CD14-positive monocyte (primary cell): ENCODE measurements around the gene SYNE1. TPM values are rescaled to one million over a fixed set of nuclear protein-coding genes. Genes with fewer than 3 reads are reported as not detected.

Experiments
- DNase-seq, 3 donors: peaks; one replicate each; pipeline ENCODE4 v3.0.0-alpha.2; 2011 to 2022
- H2AFZ ChIP-seq: 2 replicates; pipeline ENCODE4 v1.6.0; 2012; ENCODE audit warnings: mild to moderate bottlenecking, low read depth, low read length, inconsistent platforms; ENCODE audit not compliant: insufficient read depth, poor library complexity, severe bottlenecking
- H3K27ac ChIP-seq, 2 donors: 1 replicate in 1 of 2; 2 replicates in 1 of 2; pipeline ENCODE4 v1.5.1; 2012 to 2013; ENCODE audit warnings: low read length in 2 of 2, control low read depth in 1 of 2, inconsistent platforms in 1 of 2, low read depth in 1 of 2, mild to moderate bottlenecking in 1 of 2
- H3K27me3 ChIP-seq, 2 donors: one replicate each; pipeline versions ENCODE4 v1.6.0 to v1.6.1; 2011 to 2013; ENCODE audit warnings: low read length in 2 of 2; ENCODE audit not compliant: control insufficient read depth in 2 of 2, insufficient read depth in 2 of 2
- H3K36me3 ChIP-seq, 2 donors: replicated peaks in 1 of 2; 1 replicate in 1 of 2; 2 replicates in 1 of 2; pipeline versions ENCODE4 v1.5.1 to v1.6.1; 2012 to 2013; ENCODE audit warnings: low read length in 2 of 2, control low read depth in 1 of 2, inconsistent platforms in 1 of 2, mild to moderate bottlenecking in 1 of 2; ENCODE audit not compliant: insufficient read depth in 2 of 2, control insufficient read depth in 1 of 2
- H3K4me1 ChIP-seq, 2 donors: 1 replicate in 1 of 2; 2 replicates in 1 of 2; pipeline versions ENCODE4 v1.5.1 to v1.6.1; 2012 to 2013; ENCODE audit warnings: low read length in 2 of 2, control low read depth in 1 of 2, inconsistent platforms in 1 of 2, mild to moderate bottlenecking in 1 of 2, moderate library complexity in 1 of 2; ENCODE audit not compliant: insufficient read depth in 2 of 2, control insufficient read depth in 1 of 2
- H3K4me2 ChIP-seq: replicated peaks from 2 replicates; pipeline ENCODE3; 2012; ENCODE audit warnings: low read length, moderate library complexity, mild to moderate bottlenecking; ENCODE audit not compliant: poor library complexity, severe bottlenecking; ENCODE audit errors: extremely low read depth
- H3K4me3 ChIP-seq, 3 experiments: fragments of 200-600 bp in 1 of 3; sonication (generic) in 1 of 3; replicated peaks in 1 of 3; 1 replicate in 2 of 3; 2 replicates in 1 of 3; pipeline ENCODE4 v1.5.1; 2011 to 2013; ENCODE audit warnings: low read length in 3 of 3, mild to moderate bottlenecking in 3 of 3, control low read depth in 2 of 3, low read depth in 2 of 3, inconsistent platforms in 1 of 3, moderate library complexity in 1 of 3
- H3K79me2 ChIP-seq: 2 replicates; pipeline ENCODE4 v1.6.0; 2012; ENCODE audit warnings: mild to moderate bottlenecking, control low read depth, inconsistent platforms, low read length, moderate library complexity; ENCODE audit not compliant: insufficient read depth
- H3K9ac ChIP-seq: 2 replicates; pipeline ENCODE4 v1.6.0; 2017; ENCODE audit warnings: low read length, mild to moderate bottlenecking; ENCODE audit not compliant: insufficient read depth, poor library complexity, severe bottlenecking
- H3K9me3 ChIP-seq, 2 donors: replicated peaks in 1 of 2; 1 replicate in 1 of 2; 2 replicates in 1 of 2; pipeline versions ENCODE4 v1.5.1 to v1.6.1; 2012 to 2013; ENCODE audit warnings: low read length in 2 of 2, control low read depth in 1 of 2; ENCODE audit not compliant: control insufficient read depth in 1 of 2, insufficient read depth in 1 of 2
- H4K20me1 ChIP-seq: 2 replicates; pipeline ENCODE4 v1.6.0; 2012; ENCODE audit warnings: mild to moderate bottlenecking, low read length, control low read depth, moderate library complexity; ENCODE audit not compliant: insufficient read depth
- H3K27ac Mint-ChIP-seq, 7 donors: one replicate each; pipeline ENCODE4 v1.8.0; 2020; ENCODE audit warnings: mild to moderate bottlenecking in 7 of 7, mixed read lengths in 7 of 7, moderate library complexity in 6 of 7, inconsistent platforms in 2 of 7
- H3K27me3 Mint-ChIP-seq, 3 donors: one replicate each; pipeline ENCODE4 v1.8.0; 2021 to 2022; ENCODE audit warnings: low read depth in 3 of 3, mild to moderate bottlenecking in 3 of 3, mixed read lengths in 3 of 3, moderate library complexity in 3 of 3, inconsistent platforms in 1 of 3
- H3K36me3 Mint-ChIP-seq, 2 donors: one replicate each; pipeline ENCODE4 v1.8.0; 2020; ENCODE audit warnings: mixed read lengths in 2 of 2, inconsistent platforms in 1 of 2, mild to moderate bottlenecking in 1 of 2
- H3K4me1 Mint-ChIP-seq: one replicate; pipeline ENCODE4 v1.8.0; 2020; ENCODE audit warnings: mild to moderate bottlenecking, mixed read lengths
- H3K4me3 Mint-ChIP-seq, 2 donors: one replicate each; pipeline ENCODE4 v1.8.0; 2020; ENCODE audit warnings: mild to moderate bottlenecking in 2 of 2, mixed read lengths in 2 of 2, moderate library complexity in 1 of 2
- H3K9me3 Mint-ChIP-seq, 7 donors: one replicate each; pipeline ENCODE4 v1.8.0; 2020 to 2022; ENCODE audit warnings: mixed read lengths in 7 of 7, mild to moderate bottlenecking in 6 of 7, moderate library complexity in 6 of 7, inconsistent platforms in 2 of 7
- WGBS: methylation state at CpG from one replicate; pipeline ENCODE4 v1.1.5; 2013; ENCODE audit warnings: missing lambda C conversion rate; ENCODE audit not compliant: insufficient coverage; 5-methylcytosine and 5-hydroxymethylcytosine counted together
- intact Hi-C, 2 donors: fragments of 100-400 bp; cut with micrococcal nuclease; formaldehyde crosslinking; loops; one replicate each; pipeline versions ENCODE4 v1.15.0 to v1.15.1; 2023
- polyA plus RNA-seq, 3 donors: library from polyadenylated mRNA; depleted of rRNA in 1 of 3; unstranded in 2 of 3; stranded (reverse) in 1 of 3; fragments of 300-500 nt in 2 of 3; fragments of >200 nt in 1 of 3; fragmentation: Illumina TruSeq in 2 of 3; gene quantifications; 1 replicate in 2 of 3; 2 replicates in 1 of 3; pipeline ENCODE4 v1.2.3, GENCODE V29; 2012 to 2021
- TF ChIP-seq, protein P1 (sequence below): fragments of 200-600 bp; IDR thresholded peaks from one replicate; pipeline ENCODE4 v1.8.0; 2022; ENCODE audit warnings: antibody characterized with exemption, mild to moderate bottlenecking

SYNE1 gene
- polyA plus RNA-seq, 3 donors, result 3.7 to 24.5 (median 8.1) TPM

DNA sequence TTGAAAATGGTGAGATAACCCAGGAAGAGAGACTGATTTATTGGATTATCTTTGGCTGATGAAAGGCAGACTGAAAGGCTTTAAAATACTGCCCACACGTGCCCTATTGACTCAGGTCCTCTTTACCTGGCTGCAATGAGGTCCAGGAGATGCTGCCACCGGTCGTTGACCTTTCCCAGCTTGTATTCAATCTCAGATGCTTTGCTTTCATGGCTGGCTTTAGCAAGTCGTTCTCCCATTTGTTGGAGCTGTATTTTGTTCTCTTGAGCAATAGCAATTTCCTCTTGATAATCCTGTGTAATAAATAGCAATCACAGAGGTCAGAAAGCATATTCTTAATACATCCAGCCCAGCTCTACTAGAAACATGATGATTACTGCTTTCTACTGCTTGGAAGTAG is 460.9 kb downstream of the SYNE1 start:
- Histone ChIP-seq H3K9ac (no peak overlapping the region), H3K27me3 (no peaks in the 10 kb centered on the region), H3K27ac (no peak overlapping the region), H3K4me3 (no peak overlapping the region), H3K9me3 (no peaks in the 10 kb centered on the region), H3K4me2 (no peak overlapping the region), H3K79me2 (no peaks in the 10 kb centered on the region), H3K4me1 (no peaks in the 10 kb centered on the region), H2AFZ (no peak overlapping the region), H4K20me1 (no peaks in the 10 kb centered on the region), H3K36me3 (peaks cover 15 to 48% of the 10 kb centered on the region in 2 donors)
- Mint-ChIP-seq H3K9me3 (peaks cover 0 to 1% (median 0%) of the 10 kb centered on the region in 7 donors), H3K4me3 (no peak overlapping the region), H3K4me1 (no peaks in the 10 kb centered on the region), H3K27me3 (no peaks in the 10 kb centered on the region), H3K36me3 (peaks cover 42 to 43% of the 10 kb centered on the region in 2 donors), H3K27ac (no peak overlapping the region)
- TF ChIP-seq, protein P1, sequence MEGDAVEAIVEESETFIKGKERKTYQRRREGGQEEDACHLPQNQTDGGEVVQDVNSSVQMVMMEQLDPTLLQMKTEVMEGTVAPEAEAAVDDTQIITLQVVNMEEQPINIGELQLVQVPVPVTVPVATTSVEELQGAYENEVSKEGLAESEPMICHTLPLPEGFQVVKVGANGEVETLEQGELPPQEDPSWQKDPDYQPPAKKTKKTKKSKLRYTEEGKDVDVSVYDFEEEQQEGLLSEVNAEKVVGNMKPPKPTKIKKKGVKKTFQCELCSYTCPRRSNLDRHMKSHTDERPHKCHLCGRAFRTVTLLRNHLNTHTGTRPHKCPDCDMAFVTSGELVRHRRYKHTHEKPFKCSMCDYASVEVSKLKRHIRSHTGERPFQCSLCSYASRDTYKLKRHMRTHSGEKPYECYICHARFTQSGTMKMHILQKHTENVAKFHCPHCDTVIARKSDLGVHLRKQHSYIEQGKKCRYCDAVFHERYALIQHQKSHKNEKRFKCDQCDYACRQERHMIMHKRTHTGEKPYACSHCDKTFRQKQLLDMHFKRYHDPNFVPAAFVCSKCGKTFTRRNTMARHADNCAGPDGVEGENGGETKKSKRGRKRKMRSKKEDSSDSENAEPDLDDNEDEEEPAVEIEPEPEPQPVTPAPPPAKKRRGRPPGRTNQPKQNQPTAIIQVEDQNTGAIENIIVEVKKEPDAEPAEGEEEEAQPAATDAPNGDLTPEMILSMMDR, result no peak
- intact Hi-C loops, result no loop called here
- whole genome bisulfite sequencing, result 100% methylated on average over 1 of the region's 4 CpGs
- DNase-seq, result no peak

DNA sequence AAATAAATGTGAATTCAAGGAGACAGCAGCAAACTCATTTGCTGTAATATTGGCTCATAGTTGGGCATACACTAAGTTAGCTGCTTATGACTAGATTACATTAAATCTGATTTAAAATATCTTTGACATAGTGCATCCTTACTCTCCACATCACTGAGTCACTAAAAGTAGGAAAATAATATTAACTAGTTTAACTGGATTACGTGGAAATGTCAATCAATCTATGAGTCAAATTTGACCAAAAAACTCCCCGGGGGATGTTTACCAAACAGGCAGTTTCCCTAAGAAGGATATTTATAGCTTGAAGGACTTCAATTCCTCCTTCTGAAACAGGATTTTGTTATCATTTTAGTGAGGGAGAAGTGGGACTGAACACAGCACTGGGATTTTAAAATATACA is 463.2 kb downstream of the SYNE1 start:
- Mint-ChIP-seq H3K4me3 (no peak overlapping the region), H3K4me1 (no peaks in the 10 kb centered on the region), H3K36me3 (peaks cover 37 to 44% of the 10 kb centered on the region in 2 donors), H3K27ac (no peak overlapping the region), H3K9me3 (peaks cover 0 to 1% (median 0%) of the 10 kb centered on the region in 7 donors), H3K27me3 (peaks cover 0 to 1% (median 0%) of the 10 kb centered on the region in 3 donors)
- no peaks in the 10 kb centered on the region for H4K20me1 ChIP-seq
- H3K9ac ChIP-seq, result no peak overlapping the region
- intact Hi-C loops, result no loop called here
- H2AFZ ChIP-seq, result no peak overlapping the region
- peaks cover 15 to 56% of the 10 kb centered on the region in 2 donors for H3K36me3 ChIP-seq
- no peak overlapping the region for H3K27ac ChIP-seq
- H3K4me1 ChIP-seq, result no peaks in the 10 kb centered on the region
- H3K79me2 ChIP-seq, result no peaks in the 10 kb centered on the region
- TF ChIP-seq, protein P1, result no peak
- no peak overlapping the region for H3K4me3 ChIP-seq
- H3K27me3 ChIP-seq, result no peaks in the 10 kb centered on the region
- no CpG with 5 or more reads among the region's 2 CpGs for WGBS
- no peaks in the 10 kb centered on the region for H3K9me3 ChIP-seq
- H3K4me2 ChIP-seq, result no peak overlapping the region
- DNase-seq, result no peak
